IMR-90 (cell line): Measurements from ENCODE around the gene CDC45. TPM values are rescaled to one million over a fixed set of nuclear protein-coding genes. Genes with fewer than 3 reads are reported as not detected.

ENCODE experiments used
- ATAC-seq: fragments of 200-7000 bp; cut with Tn5 transposase; 2 replicates; pipeline ENCODE4 v1.9.1; 2020; ENCODE audit warnings: low read depth, mild to moderate bottlenecking, moderate library complexity
- BruUV-seq: library from RNA; stranded (reverse); fragments of 400-500 nt; replicated peaks from 2 replicates; lab custom pipeline; 2021; lab: Mats Ljungman, UMichigan
- CTCF ChIA-PET: fragments of 300-600 bp; formaldehyde crosslinking; extraction: SDS; loops from one replicate; lab custom pipeline; 2021; ENCODE audit warnings: antibody characterized with exemption; lab: Yijun Ruan, JAX
- POLR2A ChIA-PET: fragments of 300-600 bp; sonication (Branson Sonifier 250); formaldehyde crosslinking; loops from one replicate; lab custom pipeline; 2022; ENCODE audit warnings: antibody characterized with exemption; ENCODE audit not compliant: unreplicated experiment; lab: Charles Lee
- DNase-seq: peaks from one replicate; pipeline ENCODE4 v3.0.0; 2013
- H2AFZ ChIP-seq: replicated peaks from 2 replicates; pipeline ENCODE3; 2013; ENCODE audit warnings: low read length, mild to moderate bottlenecking; ENCODE audit not compliant: poor library complexity
- H2AK5ac ChIP-seq: 2 replicates; pipeline ENCODE4 v1.6.1; 2013; ENCODE audit warnings: low read depth, low read length, inconsistent platforms
- H2AK9ac ChIP-seq: replicated peaks from 2 replicates; pipeline ENCODE3; 2013; ENCODE audit warnings: mild to moderate bottlenecking, low read depth, low read length, moderate library complexity; ENCODE audit not compliant: poor library complexity
- H2BK120ac ChIP-seq: 2 replicates; pipeline ENCODE4 v1.6.1; 2013; ENCODE audit warnings: low read depth, low read length, inconsistent platforms
- H2BK15ac ChIP-seq: 3 replicates; pipeline ENCODE4 v1.6.1; 2013; ENCODE audit warnings: low read depth, low read length, inconsistent platforms
- H2BK20ac ChIP-seq: 2 replicates; pipeline ENCODE4 v1.6.1; 2013; ENCODE audit warnings: low read depth, mild to moderate bottlenecking, inconsistent platforms, low read length, moderate library complexity
- H2BK5ac ChIP-seq: 2 replicates; pipeline ENCODE4 v1.6.1; 2013; ENCODE audit warnings: mild to moderate bottlenecking, low read depth, low read length, inconsistent platforms; ENCODE audit not compliant: poor library complexity, severe bottlenecking
- H3K14ac ChIP-seq: replicated peaks from 2 replicates; pipeline ENCODE4 v1.6.1; 2013; ENCODE audit warnings: low read depth, low read length, inconsistent platforms
- H3K18ac ChIP-seq: 2 replicates; pipeline ENCODE4 v1.6.1; 2013; ENCODE audit warnings: low read depth, low read length, control low read depth
- H3K23ac ChIP-seq: 2 replicates; pipeline ENCODE4 v1.6.1; 2013; ENCODE audit warnings: low read depth, low read length, inconsistent platforms
- H3K27ac ChIP-seq: 2 replicates; pipeline ENCODE4 v1.5.1; 2013; ENCODE audit warnings: mild to moderate bottlenecking, control low read depth, low read length; ENCODE audit not compliant: insufficient read depth
- H3K27me3 ChIP-seq: 2 replicates; pipeline ENCODE4 v1.6.1; 2013; ENCODE audit warnings: low read length; ENCODE audit not compliant: control insufficient read depth, insufficient read depth
- H3K36me3 ChIP-seq: 2 replicates; pipeline ENCODE4 v1.6.1; 2013; ENCODE audit warnings: low read length, mixed read lengths; ENCODE audit not compliant: control insufficient read depth, insufficient read depth
- H3K4ac ChIP-seq: 2 replicates; pipeline ENCODE4 v1.6.1; 2013; ENCODE audit warnings: low read depth, low read length, inconsistent platforms
- H3K4me1 ChIP-seq: 2 replicates; pipeline ENCODE4 v1.6.1; 2013; ENCODE audit warnings: low read length, mixed read lengths; ENCODE audit not compliant: control insufficient read depth, insufficient read depth
- H3K4me2 ChIP-seq: 2 replicates; pipeline ENCODE4 v1.6.1; 2013; ENCODE audit warnings: low read depth, mild to moderate bottlenecking, control low read depth, low read length, moderate library complexity
- H3K4me3 ChIP-seq: 2 replicates; pipeline ENCODE4 v1.5.1; 2013; ENCODE audit warnings: low read depth, mild to moderate bottlenecking, control low read depth, low read length, moderate library complexity; ENCODE audit not compliant: insufficient read depth
- H3K56ac ChIP-seq: 2 replicates; pipeline ENCODE4 v1.6.1; 2013; ENCODE audit warnings: low read length, inconsistent platforms; ENCODE audit not compliant: insufficient read depth; ENCODE audit errors: extremely low read depth
- H3K79me1 ChIP-seq, 2 experiments: 2 replicates each; pipeline ENCODE4 v1.6.1; 2013; ENCODE audit warnings: low read length in 2 of 2, inconsistent platforms in 1 of 2, low read depth in 1 of 2
- H3K9ac ChIP-seq: 2 replicates; pipeline ENCODE4 v1.6.1; 2013; ENCODE audit warnings: low read depth, low read length, control low read depth
- H3K9me1 ChIP-seq: 2 replicates; pipeline ENCODE4 v1.6.1; 2013; ENCODE audit warnings: low read length, inconsistent platforms; ENCODE audit not compliant: insufficient read depth
- H3K9me3 ChIP-seq: 2 replicates; pipeline ENCODE4 v1.6.1; 2013; ENCODE audit warnings: low read length; ENCODE audit not compliant: control insufficient read depth, insufficient read depth
- H4K20me1 ChIP-seq: 2 replicates; pipeline ENCODE4 v1.6.1; 2013; ENCODE audit warnings: low read length, inconsistent platforms; ENCODE audit not compliant: insufficient read depth
- H4K5ac ChIP-seq: 2 replicates; pipeline ENCODE4 v1.6.1; 2013; ENCODE audit warnings: mild to moderate bottlenecking, low read depth, low read length, control low read depth
- H4K8ac ChIP-seq, 2 experiments: 2 replicates each; pipeline ENCODE4 v1.6.1; 2013; ENCODE audit warnings: low read depth in 2 of 2, low read length in 2 of 2, control low read depth in 1 of 2, inconsistent platforms in 1 of 2
- H4K91ac ChIP-seq: 2 replicates; pipeline ENCODE4 v1.6.1; 2013; ENCODE audit warnings: low read depth, low read length, inconsistent platforms; ENCODE audit not compliant: insufficient read depth
- BHLHE40 ChIP-seq: fragments of 150-350 bp; IDR thresholded peaks from 2 replicates; pipeline ENCODE4 v1.6.1; 2016; ENCODE audit warnings: mild to moderate bottlenecking, low read depth, low read length
- CEBPB ChIP-seq: IDR thresholded peaks from 2 replicates; pipeline ENCODE4 v1.6.1; 2012; ENCODE audit warnings: low read depth, low read length, improper control_type of control experiment
- CHD1 ChIP-seq: IDR thresholded peaks from 2 replicates; pipeline ENCODE4 v1.6.1; 2012; ENCODE audit warnings: low read depth, low read length, improper control_type of control experiment
- CTCF ChIP-seq: conservative IDR thresholded peaks from 2 replicates; pipeline ENCODE4 v1.5.1; 2012; ENCODE audit warnings: mild to moderate bottlenecking, low read depth, low read length, improper control_type of control experiment
- ELK1 ChIP-seq: fragments of 150-350 bp; IDR thresholded peaks from 2 replicates; pipeline ENCODE4 v1.6.1; 2016; ENCODE audit warnings: low read depth, mild to moderate bottlenecking, low read length, moderate library complexity, borderline replicate concordance
- FOS ChIP-seq: fragments of 150-350 bp; IDR thresholded peaks from 2 replicates; pipeline ENCODE4 v1.6.1; 2016; ENCODE audit warnings: low read depth, low read length
- MAFK ChIP-seq: IDR thresholded peaks from 2 replicates; pipeline ENCODE4 v1.6.1; 2012; ENCODE audit warnings: low read depth, low read length, improper control_type of control experiment
- MAZ ChIP-seq: IDR thresholded peaks from 2 replicates; pipeline ENCODE4 v1.6.1; 2012; ENCODE audit warnings: low read depth, mild to moderate bottlenecking, low read length, improper control_type of control experiment, moderate library complexity, borderline replicate concordance
- MXI1 ChIP-seq: IDR thresholded peaks from 2 replicates; pipeline ENCODE4 v1.6.1; 2012; ENCODE audit warnings: low read depth, mild to moderate bottlenecking, low read length, moderate library complexity, borderline replicate concordance
- NFE2L2 ChIP-seq: fragments of 150-350 bp; IDR thresholded peaks from 2 replicates; pipeline ENCODE4 v1.6.1; 2016; ENCODE audit warnings: low read depth, mild to moderate bottlenecking, low read length
- POLR2A ChIP-seq: IDR thresholded peaks from 2 replicates; pipeline ENCODE4 v1.6.1; 2012; ENCODE audit warnings: mild to moderate bottlenecking, low read depth, low read length
- RAD21 ChIP-seq: IDR thresholded peaks from 2 replicates; pipeline ENCODE4 v1.6.1; 2012; ENCODE audit warnings: low read length, improper control_type of control experiment
- RCOR1 ChIP-seq: IDR thresholded peaks from 2 replicates; pipeline ENCODE4 v1.6.1; 2012; ENCODE audit warnings: mild to moderate bottlenecking, low read length, improper control_type of control experiment; ENCODE audit not compliant: insufficient replicate concordance
- RFX5 ChIP-seq: IDR thresholded peaks from 2 replicates; pipeline ENCODE4 v1.8.0; 2012; ENCODE audit warnings: low read depth, mild to moderate bottlenecking, low read length, moderate library complexity
- SMC3 ChIP-seq: fragments of 150-350 bp; IDR thresholded peaks from 2 replicates; pipeline ENCODE4 v1.6.1; 2016; ENCODE audit warnings: low read depth, mild to moderate bottlenecking, antibody characterized with exemption, low read length, moderate library complexity
- USF2 ChIP-seq: fragments of 150-350 bp; IDR thresholded peaks from 2 replicates; pipeline ENCODE4 v1.6.1; 2017; ENCODE audit warnings: mild to moderate bottlenecking, antibody characterized with exemption, low read length, low read depth
- WGBS, 2 experiments: methylation state at CpG; one replicate each; pipeline versions ENCODE4 v1.1.5 to v1.1.7; 2013; ENCODE audit warnings: missing lambda C conversion rate in 2 of 2; ENCODE audit not compliant: insufficient read length in 1 of 2; ENCODE audit errors: extremely low coverage in 2 of 2; 5-methylcytosine and 5-hydroxymethylcytosine counted together
- dilution Hi-C: fragments of 300-500 bp; cut with HindIII; formaldehyde crosslinking; loops from one replicate; pipeline ENCODE4 v1.14.3; 2018; ENCODE audit warnings: low sequenced_read_pairs; ENCODE audit not compliant: unreplicated experiment
- in situ Hi-C: fragments of 300-500 bp; cut with MboI; formaldehyde crosslinking; loops from 3 replicates; pipeline ENCODE4 v1.14.3; 2019; ENCODE audit warnings: low sequenced_read_pairs, inconsistent platforms, mixed read lengths
- intact Hi-C: fragments of 100-400 bp; cut with micrococcal nuclease; formaldehyde crosslinking; loops from 2 replicates; pipeline ENCODE4 v1.10.0; 2022
- polyA plus RNA-seq, 3 experiments: library from polyadenylated mRNA; depleted of rRNA; stranded (reverse); fragments of >200 nt; gene quantifications; 2 replicates each; pipeline ENCODE4 v1.2.3, GENCODE V29; 2012; ENCODE audit warnings: low replicate concordance in 1 of 3
- total RNA-seq: library from RNA; depleted of rRNA; stranded (reverse); fragments of >200 nt; gene quantifications from 2 replicates; pipeline ENCODE4 v1.2.3, GENCODE V29; 2012

CDC45 gene
- total and polyA plus RNA-seq, 2 of the 4 experiments (the other 2 are of a cell fraction): 22.7 to 44.6 TPM

GRCh38 chr22:19506212-19506611, 26.5 kb downstream of the CDC45 start:
- no peak overlapping the region for H3K14ac ChIP-seq
- no TSS peak for BruUV-seq
- H3K79me1 ChIP-seq: no peaks in the 10 kb centered on the region
- H3K4me1 ChIP-seq: no peaks in the 10 kb centered on the region
- H3K9me1 ChIP-seq: no peaks in the 10 kb centered on the region
- no peak overlapping the region for H3K56ac ChIP-seq
- no peak overlapping the region for H2BK15ac ChIP-seq
- no peak overlapping the region for H2BK5ac ChIP-seq
- H2AFZ ChIP-seq: peak overlapping the region; percentile 21
- ATAC-seq (no peak), DNase-seq (no peak)
- H3K4ac ChIP-seq: no peak overlapping the region
- dilution Hi-C loops (no loop called here), in situ Hi-C loops (no loop called here), intact Hi-C loops (no loop called here)
- TF ChIP-seq CHD1: no peak
- no peak for TF ChIP-seq FOS
- TF ChIP-seq USF2: no peak
- no peak for TF ChIP-seq POLR2A
- no peak for TF ChIP-seq ELK1
- no peak for TF ChIP-seq NFE2L2
- no peak for TF ChIP-seq CTCF
- no peak for TF ChIP-seq RFX5
- TF ChIP-seq RAD21: no peak
- no peak for TF ChIP-seq RCOR1
- no peak for TF ChIP-seq MAFK
- TF ChIP-seq CEBPB: no peak
- no peak for TF ChIP-seq MAZ
- no peak for TF ChIP-seq BHLHE40
- TF ChIP-seq SMC3: no peak
- TF ChIP-seq MXI1: no peak
- H4K91ac ChIP-seq: no peak overlapping the region
- ChIA-PET POLR2A (no interaction called here), CTCF (no interaction called here)
- no peak overlapping the region for H3K18ac ChIP-seq
- 63% methylated on average over 7 of the region's 10 CpGs; no CpG with 5 or more reads in 1 of the 2 experiments for WGBS, 2 experiments
- no peaks in the 10 kb centered on the region for H3K27me3 ChIP-seq
- H3K4me2 ChIP-seq: no peak overlapping the region
- H2AK5ac ChIP-seq: no peak overlapping the region
- H3K36me3 ChIP-seq: peaks cover 2% of the 10 kb centered on the region; the same call in 1 of the 2 replicates
- no peak overlapping the region for H4K5ac ChIP-seq
- H3K9ac ChIP-seq: no peak overlapping the region
- H2BK20ac ChIP-seq: no peak overlapping the region
- no peak overlapping the region for H2AK9ac ChIP-seq
- no peaks in the 10 kb centered on the region for H3K9me3 ChIP-seq
- H2BK120ac ChIP-seq: no peak overlapping the region
- H3K23ac ChIP-seq: no peak overlapping the region
- no peaks in the 10 kb centered on the region; the same call in 1 of the 2 replicates for H4K20me1 ChIP-seq
- H3K4me3 ChIP-seq: no peak overlapping the region
- H4K8ac ChIP-seq: no peak overlapping the region
- H3K27ac ChIP-seq: no peak overlapping the region
